ENCODE data around the gene SLC7A5. TPM values are rescaled to one million over a fixed set of nuclear protein-coding genes. Genes with fewer than 3 reads are reported as not detected.

Gene SLC7A5
- total and polyA plus RNA-seq, 8 donors = 9.6 to 35.0 (median 11.1) TPM

- peak in 1 of 4 donors; percentile 31 for DNase-seq
- Histone ChIP-seq H3K4me1 (no peaks in the 10 kb centered on the region), H3K4me3 (no peak overlapping the region), H3K36me3 (peaks cover 0 to 98% of the 10 kb centered on the region in 2 donors), H3K27ac (no peak overlapping the region), H3K9me3 (no peaks in the 10 kb centered on the region), H3K27me3 (no peaks in the 10 kb centered on the region)
- ATAC-seq = no peak
- intact Hi-C loops (cut with DNase I) = no loop called here
- TF ChIP-seq CTCF (IDR thresholded peaks at IDR 0.05) = no peak
Measured at GRCh38 chr16:87836346-87836843, 32.9 kb downstream of the SLC7A5 start.

- ATAC-seq (no peak), DNase-seq (peak in 1 of 4 donors; percentile 60)
- Histone ChIP-seq H3K36me3 (peaks cover 0 to 98% of the 10 kb centered on the region in 2 donors), H3K4me3 (no peak overlapping the region), H3K27ac (no peak overlapping the region), H3K4me1 (no peaks in the 10 kb centered on the region), H3K27me3 (no peaks in the 10 kb centered on the region), H3K9me3 (no peaks in the 10 kb centered on the region)
- no peak for TF ChIP-seq CTCF (IDR thresholded peaks at IDR 0.05)
- intact Hi-C loops (cut with DNase I) = no loop called here
Measured at GRCh38 chr16:87835882-87836331, 33.4 kb downstream of the SLC7A5 start.

- Histone ChIP-seq H3K4me3 (no peak overlapping the region), H3K4me1 (no peaks in the 10 kb centered on the region), H3K9me3 (no peaks in the 10 kb centered on the region), H3K27ac (no peak overlapping the region), H3K36me3 (peaks cover 0 to 95% of the 10 kb centered on the region in 2 donors), H3K27me3 (no peaks in the 10 kb centered on the region)
- peak in 2 of 4 donors; percentile 45 to 63 for DNase-seq
- TF ChIP-seq CTCF (IDR thresholded peaks at IDR 0.05) = no peak
- intact Hi-C loops (cut with DNase I) = no loop called here
- ATAC-seq = no peak
Measured at GRCh38 chr16:87834668-87835473, 34.4 kb downstream of the SLC7A5 start.

GRCh38 chr16:87834005-87834667, 35.2 kb downstream of the SLC7A5 start:
- Histone ChIP-seq H3K36me3 (peaks cover 0 to 87% of the 10 kb centered on the region in 2 donors), H3K4me3 (no peak overlapping the region), H3K27me3 (no peaks in the 10 kb centered on the region), H3K27ac (no peak overlapping the region), H3K9me3 (no peaks in the 10 kb centered on the region), H3K4me1 (no peaks in the 10 kb centered on the region)
- intact Hi-C loops (cut with DNase I) = no loop called here
- no peak for DNase-seq
- TF ChIP-seq CTCF (IDR thresholded peaks at IDR 0.05) = no peak
- ATAC-seq = no peak

- peaks cover 0 to 81% of the 10 kb centered on the region in 2 donors for H3K36me3 ChIP-seq
- no peaks in the 10 kb centered on the region for H3K27me3 ChIP-seq
- no peak overlapping the region for H3K4me3 ChIP-seq
- H3K4me1 ChIP-seq = no peaks in the 10 kb centered on the region
- intact Hi-C loops (cut with DNase I) = no loop called here
- no peak overlapping the region for H3K27ac ChIP-seq
- no peak for ATAC-seq
- TF ChIP-seq CTCF (IDR thresholded peaks at IDR 0.05) = no peak
- H3K9me3 ChIP-seq = no peaks in the 10 kb centered on the region
- DNase-seq = no peak
Measured at GRCh38 chr16:87833548-87833947, 35.8 kb downstream of the SLC7A5 start.
